ENCODE results near the gene TMEM120B. TPM values are rescaled to one million over a fixed set of nuclear protein-coding genes. Genes with fewer than 3 reads are reported as not detected.
A peak's percentile ranks its signal among the peaks of the same experiment; 100 is the strongest.

The TMEM120B gene
- total RNA-seq, 1 experiment from 2014 or later, result 14.2 TPM

GRCh38 chr12:121801595-121802484 lies 89.3 kb downstream of the TMEM120B start:
- ChIA-PET CTCF (interaction anchor here (0.6 to 16.6 kb wide), 6 partner anchors 6 to 279 kb away, joined by 3 to 390 read pairs (median 5); partner anchors contain the start of genes PSMD9 and RHOF), POLR2A (interaction anchor here (0.6 to 13.9 kb wide), 28 partner anchors 5 to 1432 kb away, joined by 3 to 344 read pairs (median 4); partner anchors contain the start of genes DIABLO, MLXIP, PSMD9 and RHOF)
- Mint-ChIP-seq H3K4me3 (ENCODE audit: unreplicated experiment) (peak overlapping the region; percentile 87), H3K9me3 (ENCODE audit: unreplicated experiment) (no peaks in the 10 kb centered on the region), H3K27me3 (ENCODE audit: insufficient read depth, unreplicated experiment) (no peaks in the 10 kb centered on the region), H3K27ac (ENCODE audit: low read depth, unreplicated experiment) (peak overlapping the region; percentile 99), H3K4me1 (ENCODE audit: insufficient read depth, unreplicated experiment) (peaks cover 22% of the 10 kb centered on the region), H3K36me3 (ENCODE audit: insufficient read depth, unreplicated experiment) (peaks cover 40% of the 10 kb centered on the region)
- intact Hi-C loops (cut with micrococcal nuclease), result no loop called here
- BruUV-seq (replicated peaks), result TSS peak; percentile 50
- no peak for TF ChIP-seq CTCF (IDR thresholded peaks at IDR 0.05; ENCODE audit: unreplicated experiment)
- peak; percentile 44 for DNase-seq (ENCODE audit: unreplicated experiment)

GRCh38 chr12:121802485-121802842 lies 89.9 kb downstream of the TMEM120B start:
- no peaks in the 10 kb centered on the region for H3K27me3 Mint-ChIP-seq (ENCODE audit: insufficient read depth, unreplicated experiment)
- peak overlapping the region; percentile 99 for H3K27ac Mint-ChIP-seq (ENCODE audit: low read depth, unreplicated experiment)
- peaks cover 17% of the 10 kb centered on the region for H3K4me1 Mint-ChIP-seq (ENCODE audit: insufficient read depth, unreplicated experiment)
- BruUV-seq (replicated peaks), result TSS peak; percentile 87
- peak overlapping the region; percentile 87 for H3K4me3 Mint-ChIP-seq (ENCODE audit: unreplicated experiment)
- ChIA-PET CTCF (interaction anchor here (0.6 to 16.6 kb wide), 7 partner anchors 7 to 279 kb away, joined by 3 to 390 read pairs (median 4); partner anchors contain the start of genes PSMD9 and RHOF), POLR2A (interaction anchor here (0.6 to 13.9 kb wide), 24 partner anchors 5 to 567 kb away, joined by 3 to 344 read pairs (median 4); partner anchors contain the start of genes DIABLO, MLXIP, PSMD9 and RHOF)
- intact Hi-C loops (cut with micrococcal nuclease), result no loop called here
- TF ChIP-seq CTCF (IDR thresholded peaks at IDR 0.05; ENCODE audit: unreplicated experiment), result no peak
- no peak for DNase-seq (ENCODE audit: unreplicated experiment)
- peaks cover 40% of the 10 kb centered on the region for H3K36me3 Mint-ChIP-seq (ENCODE audit: insufficient read depth, unreplicated experiment)
- no peaks in the 10 kb centered on the region for H3K9me3 Mint-ChIP-seq (ENCODE audit: unreplicated experiment)

GRCh38 chr12:121802843-121803698 lies 90.5 kb downstream of the TMEM120B start:
- intact Hi-C loops (cut with micrococcal nuclease), result no loop called here
- POLR2A ChIA-PET, result interaction anchor here (0.6 to 13.9 kb wide), 25 partner anchors 5 to 566 kb away, joined by 3 to 344 read pairs (median 4); partner anchors contain the start of genes DIABLO, MLXIP, PSMD9 and RHOF
- DNase-seq (ENCODE audit: unreplicated experiment), result peak; percentile 96
- Mint-ChIP-seq H3K27me3 (ENCODE audit: insufficient read depth, unreplicated experiment) (no peaks in the 10 kb centered on the region), H3K4me3 (ENCODE audit: unreplicated experiment) (peak overlapping the region; percentile 87), H3K27ac (ENCODE audit: low read depth, unreplicated experiment) (peak overlapping the region; percentile 99), H3K4me1 (ENCODE audit: insufficient read depth, unreplicated experiment) (peaks cover 13% of the 10 kb centered on the region), H3K9me3 (ENCODE audit: unreplicated experiment) (no peaks in the 10 kb centered on the region), H3K36me3 (ENCODE audit: insufficient read depth, unreplicated experiment) (peaks cover 38% of the 10 kb centered on the region)
- BruUV-seq (replicated peaks), result no TSS peak
- TF ChIP-seq CTCF (IDR thresholded peaks at IDR 0.05; ENCODE audit: unreplicated experiment), result no peak
- CTCF ChIA-PET, result interaction anchor here (0.6 to 16.6 kb wide), 5 partner anchors 7 to 155 kb away, joined by 3 to 390 read pairs (median 4); partner anchors contain the start of gene RHOF
